B cell (primary cell): Measurements from ENCODE around the gene TUBA4B. TPM values are rescaled to one million over a fixed set of nuclear protein-coding genes. Genes with fewer than 3 reads are reported as not detected.

Source experiments
- ATAC-seq: fragments of 200-7000 bp; cut with Tn5 transposase; one replicate; pipeline ENCODE4 v1.10.0; 2021; ENCODE audit warnings: low read depth, mild to moderate bottlenecking, moderate number of reproducible peaks, moderate library complexity
- CTCF ChIA-PET: fragments of 350-600 bp; sonication (Branson Sonifier 250); formaldehyde crosslinking; loops from one replicate; lab custom pipeline; 2021; ENCODE audit warnings: antibody characterized with exemption, inconsistent platforms; lab: Charles Lee
- POLR2A ChIA-PET: fragments of 350-600 bp; sonication (Branson Sonifier 250); formaldehyde crosslinking; loops from one replicate; lab custom pipeline; 2021; ENCODE audit warnings: antibody characterized with exemption; lab: Charles Lee
- DNase-seq: peaks from one replicate; pipeline ENCODE4 v3.0.0; 2013
- H2AFZ ChIP-seq: 2 replicates; pipeline ENCODE4 v1.6.1; 2012; ENCODE audit warnings: mild to moderate bottlenecking, low read depth, low read length; ENCODE audit not compliant: insufficient read depth, poor library complexity, severe bottlenecking
- H3K27ac ChIP-seq, 2 donors: 1 replicate in 1 of 2; 2 replicates in 1 of 2; pipeline ENCODE4 v1.5.1; 2012 to 2013; ENCODE audit warnings: low read length in 2 of 2, mild to moderate bottlenecking in 2 of 2, moderate library complexity in 1 of 2
- H3K27me3 ChIP-seq, 4 experiments: fragments of 200-600 bp in 1 of 4; sonication (generic) in 1 of 4; replicated peaks in 1 of 4; 1 replicate in 2 of 4; 2 replicates in 2 of 4; pipeline versions ENCODE4 v1.6.1 to v1.7.0; 2013 to 2016; ENCODE audit warnings: low read length in 3 of 4, mild to moderate bottlenecking in 2 of 4, mixed read lengths in 1 of 4, moderate library complexity in 1 of 4; ENCODE audit not compliant: insufficient read depth in 4 of 4, control insufficient read depth in 3 of 4; ENCODE audit errors: control extremely low read depth in 1 of 4
- H3K36me3 ChIP-seq, 2 experiments: replicated peaks in 1 of 2; 1 replicate in 1 of 2; 2 replicates in 1 of 2; pipeline versions ENCODE4 v1.6.1 to v1.7.1; 2013; ENCODE audit warnings: low read length in 1 of 2; ENCODE audit not compliant: insufficient read depth in 2 of 2, control insufficient read depth in 1 of 2; ENCODE audit errors: control extremely low read depth in 1 of 2, extremely low read depth in 1 of 2
- H3K4me1 ChIP-seq, 2 donors: fragments of 200-600 bp in 1 of 2; sonication (generic) in 1 of 2; 1 replicate in 1 of 2; 2 replicates in 1 of 2; pipeline versions ENCODE4 v1.5.1 to v1.6.1; 2013 to 2017; ENCODE audit warnings: low read length in 2 of 2; ENCODE audit not compliant: control insufficient read depth in 2 of 2, insufficient read depth in 2 of 2
- H3K4me2 ChIP-seq: replicated peaks from 2 replicates; pipeline ENCODE3; 2012; ENCODE audit warnings: mild to moderate bottlenecking, low read depth, low read length; ENCODE audit not compliant: poor library complexity, severe bottlenecking
- H3K4me3 ChIP-seq, 5 experiments: fragments of 200-600 bp in 1 of 5; sonication (generic) in 1 of 5; 1 replicate in 3 of 5; 2 replicates in 2 of 5; pipeline versions ENCODE4 v1.5.1 to v1.7.0; 2011 to 2016; ENCODE audit warnings: low read length in 4 of 5, mild to moderate bottlenecking in 4 of 5, low read depth in 2 of 5, control low read depth in 1 of 5, moderate library complexity in 1 of 5; ENCODE audit not compliant: insufficient read depth in 1 of 5; ENCODE audit errors: control extremely low read depth in 1 of 5, extremely low read depth in 1 of 5
- H3K79me2 ChIP-seq: fragments of 200-600 bp; sonication (generic); one replicate; pipeline ENCODE4 v1.6.0; 2016; ENCODE audit warnings: low read length; ENCODE audit not compliant: control insufficient read depth, insufficient read depth
- H3K9ac ChIP-seq: fragments of 200-600 bp; sonication (generic); 2 replicates; pipeline ENCODE4 v1.6.1; 2017; ENCODE audit warnings: mild to moderate bottlenecking, low read length, moderate library complexity
- H3K9me3 ChIP-seq, 3 donors: one replicate each; pipeline versions ENCODE4 v1.6.1 to v1.7.1; 2013; ENCODE audit warnings: low read length in 2 of 3; ENCODE audit not compliant: control insufficient read depth in 2 of 3, insufficient read depth in 1 of 3; ENCODE audit errors: control extremely low read depth in 1 of 3
- H4K20me1 ChIP-seq: 2 replicates; pipeline ENCODE4 v1.6.0; 2012; ENCODE audit warnings: mild to moderate bottlenecking, low read length; ENCODE audit not compliant: insufficient read depth, control insufficient read depth, poor library complexity, severe bottlenecking
- H3K27ac Mint-ChIP-seq: one replicate; pipeline ENCODE4 v1.8.0; 2021; ENCODE audit warnings: mixed read lengths
- H3K27me3 Mint-ChIP-seq: one replicate; pipeline ENCODE4 v1.8.0; 2021; ENCODE audit warnings: mixed read lengths
- H3K4me1 Mint-ChIP-seq: one replicate; pipeline ENCODE4 v1.8.0; 2021; ENCODE audit warnings: mixed read lengths
- H3K4me3 Mint-ChIP-seq: one replicate; pipeline ENCODE4 v1.8.0; 2021; ENCODE audit warnings: mixed read lengths
- H3K9me3 Mint-ChIP-seq: one replicate; pipeline ENCODE4 v1.8.0; 2022; ENCODE audit warnings: mixed read lengths; ENCODE audit not compliant: insufficient read depth
- CTCF ChIP-seq: fragments of 200-600 bp; IDR thresholded peaks from one replicate; pipeline ENCODE4 v1.8.0; 2022; ENCODE audit warnings: antibody characterized with exemption, mild to moderate bottlenecking
- EZH2 ChIP-seq: IDR thresholded peaks from 2 replicates; pipeline ENCODE4 v1.6.1; 2012; ENCODE audit warnings: borderline replicate concordance, low read depth, mild to moderate bottlenecking, moderate library complexity, low read length; ENCODE audit not compliant: insufficient read depth, poor library complexity, severe bottlenecking
- WGBS: methylation state at CpG from one replicate; pipeline ENCODE4 v1.1.5; 2013; ENCODE audit warnings: missing lambda C conversion rate; ENCODE audit not compliant: insufficient coverage; 5-methylcytosine and 5-hydroxymethylcytosine counted together
- intact Hi-C: fragments of 100-400 bp; cut with micrococcal nuclease; formaldehyde crosslinking; loops from one replicate; pipeline ENCODE4 v1.10.0; 2022
- polyA plus RNA-seq: library from polyadenylated mRNA; depleted of rRNA; stranded (reverse); fragments of >200 nt; gene quantifications from 2 replicates; pipeline ENCODE4 v1.2.3, GENCODE V29; 2012
- total RNA-seq, 2 donors: library from RNA; stranded (reverse); fragments of 120-200 nt in 1 of 2; gene quantifications; 1 replicate in 1 of 2; 2 replicates in 1 of 2; pipeline versions ENCODE4 v1.2.3 to v1.2.4, GENCODE V29; 2013 to 2022

The TUBA4B gene
- total and polyA plus RNA-seq, 2 donors (not counting 1 experiment from before 2014, with no cell fraction given) = not detected

DNA sequence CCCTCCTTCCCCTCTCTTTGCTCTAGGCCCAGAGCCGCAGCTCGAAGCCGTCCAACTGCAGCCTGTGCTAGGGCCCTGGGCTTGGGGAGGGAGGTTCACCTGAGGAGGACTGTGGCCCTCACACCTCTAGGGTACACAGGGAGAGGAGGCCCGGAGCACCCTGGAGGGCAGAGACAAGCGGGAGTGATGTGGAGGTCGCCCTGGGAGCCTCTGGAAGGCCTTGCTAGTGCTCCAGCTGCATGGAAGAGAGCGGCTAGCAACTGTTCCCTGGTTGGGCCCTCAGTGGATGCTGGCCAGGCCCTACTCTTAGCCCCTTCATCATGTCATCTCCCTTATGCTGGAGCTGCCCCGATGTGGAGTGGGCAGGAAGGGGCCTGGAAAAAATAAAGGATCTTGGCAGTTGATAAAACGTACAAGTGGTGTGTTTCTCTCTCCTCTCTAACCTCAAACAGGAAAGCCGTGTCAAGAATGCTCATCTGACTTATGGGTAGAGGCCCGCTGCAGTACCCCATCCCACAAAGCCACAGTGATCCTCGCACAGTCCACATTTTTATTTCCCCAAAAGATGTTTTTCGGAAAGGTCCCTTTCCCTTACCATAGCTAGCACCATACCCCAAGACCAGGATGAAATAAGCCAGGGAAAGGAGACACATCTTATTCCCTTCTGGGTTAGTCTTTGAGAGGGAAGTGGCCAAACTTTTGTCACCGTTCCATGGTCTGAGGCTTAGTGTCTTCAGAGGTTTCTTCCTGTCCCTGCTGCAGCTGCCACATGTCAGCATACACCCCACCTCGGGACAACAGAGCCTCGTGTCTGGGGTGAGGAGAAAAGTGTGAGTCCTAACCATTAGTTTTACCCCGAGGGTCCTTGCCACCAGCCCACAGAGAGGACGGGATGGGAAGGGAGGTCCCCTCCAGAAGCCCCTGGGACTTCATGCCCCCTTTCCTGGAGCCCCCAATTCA is 43.5 kb upstream of the TUBA4B start:
- no peak for DNase-seq
- peaks cover 7 to 24% of the 10 kb centered on the region in 2 experiments for H3K36me3 ChIP-seq
- TF ChIP-seq EZH2 (no peak), CTCF (no peak)
- H4K20me1 ChIP-seq = peaks cover 14% of the 10 kb centered on the region
- H3K27ac ChIP-seq = no peak overlapping the region
- H3K9me3 ChIP-seq = no peaks in the 10 kb centered on the region
- no peak overlapping the region for H2AFZ ChIP-seq
- Mint-ChIP-seq H3K9me3 (no peaks in the 10 kb centered on the region), H3K27me3 (no peaks in the 10 kb centered on the region), H3K4me1 (peaks cover 28% of the 10 kb centered on the region), H3K4me3 (no peak overlapping the region), H3K27ac (peak overlapping the region; percentile 46)
- no peak overlapping the region for H3K9ac ChIP-seq
- H3K4me1 ChIP-seq = peaks cover 16 to 23% of the 10 kb centered on the region in 2 donors
- H3K79me2 ChIP-seq = peaks cover 6% of the 10 kb centered on the region
- H3K4me2 ChIP-seq = no peak overlapping the region
- no peaks in the 10 kb centered on the region for H3K27me3 ChIP-seq
- no peak for ATAC-seq
- ChIA-PET POLR2A (no interaction called here), CTCF (interaction anchor here (0.7 to 7.3 kb wide), 5 partner anchors 18 to 85 kb away, joined by 3 to 65 read pairs (median 52); partner anchors contain the start of genes CNPPD1, NHEJ1 and SLC23A3)
- H3K4me3 ChIP-seq = no peak overlapping the region
- 58% methylated on average over 11 of the region's 18 CpGs for WGBS
- intact Hi-C loops = no loop called here
